ENCODE results near the gene RAB24.
"Not testable (repeated sequence)": the region's sequence is repeated elsewhere in the genome, so short reads cannot be mapped to it uniquely, and the experiment has no call there.

The RAB24 gene

DNA sequence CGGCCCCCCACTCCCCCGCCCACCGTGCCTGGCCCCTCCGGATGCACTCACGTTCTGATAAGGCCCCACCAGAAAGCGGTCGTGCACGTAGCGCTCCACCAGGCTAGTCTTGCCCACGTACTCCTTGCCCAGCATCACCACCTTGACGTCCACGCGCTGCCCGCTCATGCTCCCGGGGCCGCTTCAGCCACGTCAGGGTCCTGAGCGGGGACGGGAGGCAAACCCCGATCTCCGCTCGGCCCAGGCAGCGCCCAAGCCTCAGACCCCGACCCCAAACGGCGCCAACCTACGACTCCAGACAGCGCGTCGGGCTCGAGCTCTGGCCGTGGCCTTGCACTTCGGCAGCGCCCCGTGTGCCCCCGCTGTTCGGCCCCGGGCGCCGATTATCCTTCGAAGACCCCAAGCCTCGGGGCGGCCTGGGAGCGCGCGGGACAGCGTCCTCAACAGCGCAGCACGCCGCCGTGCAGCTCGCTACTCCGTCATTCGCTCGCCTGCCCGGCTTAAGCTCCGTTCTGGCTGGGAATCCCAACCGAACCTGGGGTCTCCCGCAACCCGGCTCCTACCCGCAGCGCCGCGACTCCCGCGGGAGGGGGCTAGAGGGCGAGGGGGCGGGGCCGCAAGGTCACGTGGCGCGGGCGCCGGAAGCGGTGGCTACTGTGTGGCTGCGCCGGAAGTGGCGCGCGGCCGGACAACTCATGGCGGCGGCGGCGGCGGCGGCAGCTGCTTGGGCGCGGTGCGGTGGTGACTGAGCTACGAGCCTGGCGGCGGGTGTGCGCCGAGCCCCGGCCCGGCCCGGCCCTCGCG lies at the start of gene RAB24, which contains the start of gene PRELID1:
Gene RAB24, minus strand, starts transcription at position 599 of the 804 bp plus-strand sequence. Its CDS starts 431 bp downstream, at position 168.
Gene PRELID1, plus strand, starts transcription at position 679 of the 804 bp plus-strand sequence. CDS start 187 bp downstream, outside the sequence.
- peak; percentile 81 for DNase-seq

DNA sequence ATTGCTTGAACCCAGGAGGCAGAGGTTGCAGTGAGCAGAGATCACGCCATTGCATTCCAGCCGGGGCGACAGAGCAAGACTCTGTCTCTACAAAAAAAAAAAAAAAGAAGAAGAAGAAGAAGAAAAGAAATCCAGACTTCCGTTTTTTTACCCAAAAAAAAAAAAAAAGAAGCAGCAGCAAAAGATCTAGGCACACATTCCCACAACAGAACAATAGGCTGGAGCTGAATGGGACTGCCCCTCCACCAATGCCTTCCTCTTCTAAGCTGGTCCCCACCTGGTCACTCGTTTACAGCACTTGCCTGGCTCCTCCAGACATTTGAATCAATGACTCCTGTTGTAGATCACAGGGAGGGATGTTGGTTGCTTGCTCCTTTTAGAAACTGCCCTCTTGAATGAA lies 49.6 kb upstream of the RAB24 start:
- no peak for DNase-seq

DNA sequence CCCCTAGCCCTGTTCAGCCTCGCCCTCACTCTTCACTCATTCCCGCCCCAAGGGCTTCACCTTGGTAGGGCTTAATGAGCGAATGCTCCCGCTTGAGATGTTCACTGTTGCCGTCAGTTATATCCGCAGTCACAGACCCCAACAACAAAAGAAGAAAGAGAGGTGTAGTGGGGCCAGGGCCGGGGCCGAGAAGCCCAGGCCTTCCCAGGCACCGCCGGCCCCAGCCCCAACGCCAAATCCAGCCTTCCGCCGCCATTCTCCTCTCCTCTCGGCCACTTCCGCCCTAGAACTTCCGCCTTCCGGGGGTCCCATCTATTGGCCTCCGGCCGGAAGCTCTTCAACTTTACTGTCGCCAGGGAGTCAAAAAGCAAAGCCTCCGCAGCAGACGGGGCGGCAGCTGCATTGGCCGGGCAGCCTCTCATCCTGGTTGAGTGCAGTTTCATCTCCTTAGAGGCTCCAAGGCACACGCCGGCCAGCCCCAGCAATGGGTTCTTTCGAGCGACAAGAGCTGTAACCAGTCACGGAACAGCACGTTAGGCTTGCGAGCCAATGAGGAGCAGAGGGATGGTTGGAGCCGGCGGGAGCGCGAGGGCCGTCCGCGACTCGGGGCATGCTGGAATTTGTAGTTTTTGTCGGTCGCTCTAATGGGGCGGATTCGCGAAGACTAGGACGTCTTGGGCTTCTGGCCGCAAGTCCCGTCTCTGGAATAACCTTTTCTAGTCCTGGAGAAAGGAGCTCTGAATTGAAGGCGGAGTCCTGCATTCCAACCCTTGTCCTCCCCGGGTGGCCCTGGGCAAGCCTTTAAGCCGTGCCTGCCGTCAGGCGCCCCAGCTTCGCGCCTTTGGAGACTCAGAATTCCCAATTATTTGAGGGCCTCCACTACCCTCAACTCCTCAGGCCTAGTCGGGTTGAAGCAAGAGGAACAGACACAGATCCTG lies 48.1 kb upstream of the RAB24 start, which contains the start of gene LMAN2:
Gene LMAN2, minus strand, starts transcription at position 277 of the 938 bp plus-strand sequence. Its CDS starts 21 bp downstream, at position 256.
- peak; percentile 95 for DNase-seq

DNA sequence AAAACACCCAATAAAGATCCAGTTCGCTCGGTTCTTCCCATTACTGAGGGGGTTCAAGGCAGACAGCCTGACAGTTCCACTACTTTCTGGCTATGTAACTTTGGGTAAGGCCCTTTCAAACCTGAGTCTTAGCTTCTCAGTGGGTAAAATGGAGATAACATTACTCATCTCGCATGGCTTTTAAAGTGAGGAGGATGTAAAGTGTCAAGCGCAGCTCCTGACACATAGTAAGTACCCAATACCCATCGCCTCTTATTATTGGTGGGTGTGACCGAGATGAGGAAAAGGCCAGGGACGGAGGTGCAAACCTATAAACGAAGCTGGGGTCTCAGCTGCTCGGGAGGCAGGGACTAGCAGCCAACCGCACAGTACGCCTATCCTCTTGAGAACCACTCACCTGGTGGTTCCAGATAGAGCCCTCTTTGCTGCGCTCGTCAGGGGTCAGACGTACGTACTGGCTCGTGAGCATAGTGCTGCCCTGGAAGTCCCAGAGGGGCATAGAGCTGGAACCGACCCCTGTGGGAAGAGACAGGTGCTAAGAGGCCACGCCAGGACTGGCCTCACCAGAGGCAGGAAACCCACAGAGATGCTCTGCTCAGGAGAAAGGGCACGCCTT lies 47.4 kb upstream of the RAB24 start:
- no peak for DNase-seq

DNA sequence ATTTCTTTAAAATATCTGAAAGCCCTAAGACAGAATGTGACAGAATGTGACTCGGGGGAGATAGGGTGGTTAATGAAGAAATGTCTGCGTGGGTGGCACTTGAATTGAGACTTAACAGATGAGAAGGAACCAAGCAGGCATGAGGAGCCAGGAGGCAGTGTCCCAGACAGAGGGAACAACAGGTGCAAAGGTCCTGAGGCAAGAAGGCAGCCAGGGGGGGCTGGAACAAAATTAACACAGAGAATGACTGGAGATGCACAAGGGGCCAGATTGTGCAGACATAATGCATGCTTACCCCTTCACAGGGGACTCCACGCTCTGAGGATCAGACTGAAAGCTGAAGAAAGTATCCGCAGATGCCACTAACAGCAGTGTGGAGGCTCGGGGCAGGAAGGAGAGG lies 46.2 kb upstream of the RAB24 start:
- no peak for DNase-seq

DNA sequence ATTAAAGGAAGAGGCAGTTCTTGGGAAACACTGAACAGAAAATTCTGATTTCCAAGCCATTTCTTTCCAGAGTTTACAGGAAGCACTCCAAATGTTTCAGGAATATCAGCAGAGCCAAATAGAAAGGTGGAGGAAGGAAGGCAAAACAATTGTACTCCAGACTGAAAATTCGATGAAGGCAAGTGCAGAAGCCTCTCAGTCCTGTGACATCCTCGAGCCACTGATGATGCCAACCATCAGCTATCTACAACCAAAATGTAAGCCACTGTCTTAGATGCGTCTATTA lies 45.8 kb upstream of the RAB24 start:
- no peak for DNase-seq

DNA sequence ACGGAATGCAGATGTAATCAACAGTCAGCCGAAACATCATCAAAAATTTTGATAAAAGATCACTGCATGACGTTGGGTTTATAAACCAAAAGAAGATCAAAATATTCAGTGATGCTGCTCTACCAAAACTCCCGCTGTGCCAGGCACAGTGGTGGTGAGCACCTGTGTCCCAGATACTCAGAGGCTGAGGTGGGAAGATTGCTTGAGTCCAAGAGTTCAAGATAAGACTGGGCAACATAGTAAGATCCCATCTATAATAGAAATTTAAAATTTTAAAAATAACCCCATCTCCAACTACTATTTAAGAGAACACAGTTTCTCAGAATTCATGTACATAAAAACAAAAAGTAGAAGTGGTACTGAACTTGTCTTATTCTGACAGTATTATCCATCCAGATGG lies 44.2 kb upstream of the RAB24 start:
- no peak for DNase-seq

DNA sequence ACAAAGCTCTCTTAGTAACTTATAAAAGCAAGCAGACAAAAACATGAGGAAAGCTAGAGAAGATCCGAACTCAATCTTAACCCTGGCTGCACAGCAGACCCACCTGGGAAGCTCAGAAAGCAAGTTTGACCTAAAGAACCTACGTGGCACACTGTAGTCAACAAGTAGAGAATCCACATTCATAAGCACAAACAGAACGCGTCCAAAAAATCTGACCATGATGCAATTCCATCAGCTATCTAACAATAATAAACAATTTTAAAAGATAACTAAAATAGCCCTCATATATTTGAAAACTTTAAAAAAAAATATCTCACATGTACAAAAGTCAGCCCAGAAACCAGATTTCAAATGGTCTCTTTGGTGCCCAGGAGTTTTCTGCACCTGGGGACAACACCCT lies 43.3 kb upstream of the RAB24 start:
- DNase-seq = no peak

DNA sequence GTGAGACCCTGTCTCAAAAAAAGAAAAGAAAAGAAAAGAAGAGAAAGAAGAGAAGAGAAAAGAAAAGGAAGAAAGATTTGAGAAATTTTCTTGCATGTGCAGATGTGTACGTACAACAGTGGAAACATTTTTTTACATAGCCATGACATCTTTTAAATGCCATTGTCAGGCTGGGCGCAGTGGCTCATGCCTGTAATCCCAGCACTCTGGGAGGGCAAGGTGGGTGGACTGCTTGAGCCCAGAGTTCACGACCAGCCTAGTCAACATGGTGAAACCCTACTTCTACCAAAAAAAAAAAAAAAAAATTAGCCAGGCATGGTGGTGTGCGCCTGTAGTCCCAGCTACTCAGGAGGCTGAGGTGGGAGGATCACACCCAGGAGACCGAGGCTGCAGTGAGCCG lies 41.4 kb upstream of the RAB24 start:
- no peak for DNase-seq

DNA sequence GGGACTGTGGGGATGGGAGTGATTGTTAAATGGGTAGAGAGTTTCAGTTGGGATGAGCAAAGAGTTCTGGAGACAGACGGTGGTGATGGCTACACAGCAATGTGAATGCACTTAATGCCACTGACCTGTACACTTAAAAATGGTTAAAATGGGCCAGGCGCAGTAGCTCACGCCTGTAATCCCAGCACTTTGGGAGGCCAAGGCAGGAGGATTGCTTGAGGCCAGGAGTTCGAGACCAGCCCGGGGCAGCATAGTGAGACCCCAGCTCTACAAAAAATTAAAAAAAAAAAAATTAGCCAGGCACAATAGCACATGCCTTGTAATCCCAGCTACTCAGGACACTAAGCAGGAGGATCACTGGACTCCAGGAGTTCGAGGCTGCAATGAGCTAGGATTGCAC lies 40.3 kb upstream of the RAB24 start:
- DNase-seq = no peak

DNA sequence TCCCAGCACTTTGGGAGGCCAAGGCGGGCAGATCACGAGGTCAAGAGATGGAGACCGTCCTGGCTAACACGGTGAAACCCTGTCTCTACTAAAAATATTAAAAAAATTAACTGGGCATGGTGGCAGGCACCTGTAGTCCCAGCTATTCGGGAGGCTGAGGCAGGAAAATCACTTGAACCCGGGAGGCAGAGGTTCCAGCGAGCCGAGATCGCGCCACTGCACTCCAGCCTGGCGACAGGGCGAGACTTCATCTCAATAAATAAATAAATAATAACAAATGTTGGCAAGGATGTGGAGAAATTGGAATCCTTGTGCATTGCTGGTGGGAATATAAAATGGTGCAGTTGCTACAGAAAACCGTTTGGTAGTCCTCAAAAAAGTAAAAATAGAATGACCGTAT lies 39.5 kb upstream of the RAB24 start:
- not testable (repeated sequence) for DNase-seq

DNA sequence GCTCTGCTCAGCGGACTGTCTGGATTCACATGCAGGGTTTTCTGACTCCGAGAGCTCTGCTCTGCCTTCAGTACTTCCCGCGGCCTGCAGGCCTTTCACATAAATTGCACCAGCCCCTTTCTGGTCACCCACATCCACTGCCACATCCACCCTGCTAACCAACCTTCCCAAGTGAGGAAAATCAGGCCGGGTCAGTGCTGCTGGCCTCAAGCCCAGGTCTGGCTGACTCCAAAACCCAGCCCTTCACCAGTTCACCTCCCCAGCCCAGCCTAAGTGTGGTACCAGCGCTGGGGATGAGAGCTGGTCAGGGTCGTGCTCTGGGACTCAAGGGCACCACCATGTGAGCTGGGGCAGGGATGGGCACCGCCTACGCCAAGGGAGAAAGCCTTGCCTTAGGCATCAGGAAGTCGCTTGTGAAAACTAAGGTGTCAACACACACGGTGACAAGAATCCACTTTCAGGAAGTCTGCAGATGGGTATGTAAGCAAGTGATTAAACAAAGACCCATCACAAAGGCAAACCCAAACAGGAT lies 35.7 kb upstream of the RAB24 start:
- no peak for DNase-seq

DNA sequence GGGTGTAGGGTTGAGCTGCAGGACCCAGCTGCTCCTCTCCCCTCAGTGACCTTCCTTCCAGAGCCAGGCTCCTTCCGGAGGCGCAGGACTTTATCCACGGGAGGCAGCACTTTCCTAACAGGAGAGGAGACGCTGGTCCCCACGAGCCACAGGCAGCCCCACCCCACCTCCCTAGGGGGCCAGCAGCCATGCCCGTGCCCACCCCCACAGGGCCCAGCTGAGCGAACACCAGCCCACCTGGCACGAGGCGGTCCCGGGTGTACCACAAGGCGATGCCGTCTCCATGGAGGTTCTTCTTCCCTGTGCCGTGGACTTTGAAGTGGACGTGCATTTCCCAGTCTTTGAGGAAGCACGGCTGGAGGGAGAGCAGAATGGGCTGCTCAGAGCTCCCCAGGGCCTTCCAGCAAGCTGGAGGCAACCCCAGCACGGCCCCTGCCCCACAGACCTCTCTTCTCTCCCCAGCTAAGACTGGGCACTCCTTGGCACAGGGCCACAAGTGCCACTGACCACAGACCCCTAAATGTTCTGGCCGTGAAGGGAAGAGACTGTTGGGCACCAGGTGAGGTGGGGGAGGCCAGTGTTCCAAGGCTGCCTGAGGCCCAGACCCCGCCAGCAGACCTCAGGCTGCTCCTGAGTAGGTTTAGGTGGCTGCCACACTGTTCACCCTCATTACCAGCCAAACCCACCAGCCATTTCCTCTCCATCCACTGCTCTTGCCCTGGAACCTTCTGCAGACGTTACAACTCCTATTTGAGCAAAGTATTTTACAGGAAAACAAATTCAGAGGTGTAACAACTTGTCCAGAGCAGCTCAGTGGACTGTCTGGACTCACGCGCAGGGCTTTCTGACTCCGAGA lies 35.0 kb upstream of the RAB24 start:
- DNase-seq = no peak

DNA sequence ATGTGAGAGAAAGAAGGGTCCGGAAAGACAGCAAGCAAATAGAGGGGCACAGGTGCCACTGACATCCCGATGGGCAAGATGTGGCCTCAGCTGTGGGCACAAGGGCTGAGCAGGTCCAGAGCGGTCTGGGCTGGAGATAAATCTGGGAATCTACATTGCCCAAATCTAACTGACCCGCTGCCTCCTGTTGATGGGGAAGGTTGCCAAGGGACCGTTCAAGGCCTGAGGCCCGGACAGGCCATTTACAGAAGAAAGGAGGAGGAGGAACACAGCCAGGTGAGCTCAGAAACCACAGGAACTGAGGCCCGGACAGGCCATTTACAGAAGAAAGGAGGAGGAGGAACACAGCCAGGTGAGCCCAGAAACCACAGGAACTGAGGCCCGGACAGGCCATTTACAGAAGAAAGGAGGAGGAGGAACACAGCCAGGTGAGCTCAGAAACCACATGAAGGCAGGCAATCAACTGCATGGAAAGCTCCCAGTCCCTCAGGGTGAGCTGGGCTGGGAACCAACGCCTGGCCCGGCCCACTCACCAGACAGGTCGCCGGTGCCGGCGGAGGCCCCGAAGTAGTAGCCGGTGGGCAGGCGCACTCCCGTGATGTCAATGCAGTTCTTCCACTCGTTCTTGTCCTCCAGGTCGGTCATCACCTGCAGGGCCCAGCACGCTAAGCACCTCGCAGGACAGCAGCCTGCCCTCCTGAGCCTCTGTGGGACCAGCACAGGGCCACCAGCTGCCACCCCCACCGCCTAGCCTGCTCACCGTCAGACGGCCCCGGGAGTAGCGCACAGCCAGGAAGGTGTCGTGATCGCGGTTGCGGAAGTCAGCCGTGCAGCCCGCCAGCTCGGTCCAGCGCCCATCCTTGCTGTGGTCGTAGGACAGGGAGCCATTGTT lies 33.3 kb upstream of the RAB24 start:
- no peak for DNase-seq

DNA sequence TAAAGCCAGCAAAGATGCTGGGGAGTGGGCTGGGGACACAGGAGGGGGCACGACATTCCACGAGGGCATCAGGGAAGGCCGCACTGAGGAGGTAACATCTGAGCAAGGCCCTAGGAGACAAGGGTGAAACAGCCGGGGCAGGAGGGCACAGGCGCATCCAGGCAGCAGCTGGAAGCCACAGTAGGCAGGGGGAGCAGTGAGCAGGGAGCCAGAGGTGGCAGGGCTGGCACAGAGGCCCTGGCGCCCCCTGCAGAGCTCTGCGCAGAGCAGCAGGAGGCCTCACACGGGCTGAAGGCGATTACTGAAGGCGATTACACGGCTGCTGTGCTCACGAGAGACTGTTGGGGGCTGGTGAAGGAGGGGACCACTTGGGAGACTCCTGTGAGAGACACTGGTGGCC lies 32.6 kb upstream of the RAB24 start:
- no peak for DNase-seq

DNA sequence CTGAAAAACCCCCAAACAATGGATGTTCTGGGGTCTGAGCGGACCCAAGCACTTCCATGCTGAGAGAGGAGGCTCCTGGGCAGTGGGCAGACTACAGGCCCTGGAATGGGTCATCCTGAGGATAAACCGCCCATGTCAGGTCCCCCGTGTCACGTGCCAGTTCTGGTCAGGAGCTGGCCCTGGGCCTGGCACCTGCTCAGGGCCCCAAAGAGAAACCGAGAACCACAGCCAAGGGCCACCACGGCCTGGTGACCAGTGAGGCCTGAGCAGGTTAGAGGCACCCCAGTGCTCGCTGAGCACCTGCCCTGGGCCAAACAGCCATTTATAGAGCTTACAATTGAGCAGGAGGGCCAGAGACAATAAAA lies 32.2 kb upstream of the RAB24 start:
- no peak for DNase-seq

DNA sequence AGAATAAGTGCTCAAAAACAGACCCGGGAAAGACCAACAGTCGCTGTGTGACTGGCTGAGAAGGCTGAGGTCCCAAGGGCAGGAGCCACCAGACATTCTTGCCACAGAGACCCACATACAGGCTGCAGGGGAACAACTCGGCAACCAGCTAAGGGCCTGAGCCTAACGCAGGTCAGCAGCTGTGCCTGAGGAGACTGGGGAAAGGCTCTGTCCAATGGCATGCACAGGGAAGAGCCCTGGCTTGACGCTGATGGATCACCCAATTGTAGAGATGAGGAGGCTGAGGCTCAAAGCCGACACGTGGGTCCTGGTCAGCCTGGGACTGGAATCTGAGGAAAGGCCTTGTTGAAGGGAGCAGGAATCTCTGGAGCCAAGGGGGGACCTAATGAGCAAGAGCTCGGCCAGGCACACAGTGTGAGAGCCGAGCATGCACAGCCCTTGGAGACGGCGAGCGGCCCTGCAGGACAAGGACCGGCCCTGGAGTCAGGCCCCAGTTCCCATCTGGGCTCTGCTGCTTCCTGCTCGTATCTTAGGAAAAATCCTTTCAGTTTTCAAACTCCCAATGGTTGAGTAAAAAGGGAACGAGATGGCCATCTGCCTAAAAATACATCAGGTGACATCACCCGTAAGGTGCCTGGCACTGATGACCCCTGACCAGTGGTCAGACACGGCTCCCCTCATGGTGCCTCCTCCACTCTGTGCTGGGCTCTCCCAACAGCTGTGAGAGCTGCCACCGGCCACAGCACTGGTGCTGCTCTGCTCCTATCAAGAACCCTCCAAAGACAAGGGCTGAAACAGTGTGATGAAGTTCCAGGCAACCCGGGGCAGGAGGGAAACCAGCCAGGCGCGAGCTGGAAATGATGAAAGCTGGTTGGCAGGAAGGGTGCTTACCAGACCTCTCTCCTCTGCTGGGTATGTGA lies 31.5 kb upstream of the RAB24 start:
- DNase-seq = no peak

DNA sequence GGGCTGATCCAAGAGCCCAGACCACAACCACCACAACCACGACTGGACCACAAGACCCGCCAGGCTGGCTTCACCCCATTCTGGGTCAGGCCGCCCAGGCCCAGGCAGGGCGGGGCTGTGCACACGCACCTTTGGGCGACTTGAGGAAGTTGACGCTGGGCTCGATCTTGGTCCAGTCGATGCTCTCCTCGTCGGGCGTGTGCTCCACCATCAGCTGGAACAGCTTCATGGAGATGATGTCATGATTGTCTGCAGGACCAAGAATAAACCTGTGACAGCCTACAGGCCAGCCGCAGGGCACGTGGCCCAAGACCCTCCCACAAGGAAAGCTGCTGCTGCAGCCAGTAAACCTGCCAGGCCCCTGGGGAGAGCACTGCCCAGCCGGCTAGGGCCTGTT lies 30.6 kb upstream of the RAB24 start:
- no peak for DNase-seq

DNA sequence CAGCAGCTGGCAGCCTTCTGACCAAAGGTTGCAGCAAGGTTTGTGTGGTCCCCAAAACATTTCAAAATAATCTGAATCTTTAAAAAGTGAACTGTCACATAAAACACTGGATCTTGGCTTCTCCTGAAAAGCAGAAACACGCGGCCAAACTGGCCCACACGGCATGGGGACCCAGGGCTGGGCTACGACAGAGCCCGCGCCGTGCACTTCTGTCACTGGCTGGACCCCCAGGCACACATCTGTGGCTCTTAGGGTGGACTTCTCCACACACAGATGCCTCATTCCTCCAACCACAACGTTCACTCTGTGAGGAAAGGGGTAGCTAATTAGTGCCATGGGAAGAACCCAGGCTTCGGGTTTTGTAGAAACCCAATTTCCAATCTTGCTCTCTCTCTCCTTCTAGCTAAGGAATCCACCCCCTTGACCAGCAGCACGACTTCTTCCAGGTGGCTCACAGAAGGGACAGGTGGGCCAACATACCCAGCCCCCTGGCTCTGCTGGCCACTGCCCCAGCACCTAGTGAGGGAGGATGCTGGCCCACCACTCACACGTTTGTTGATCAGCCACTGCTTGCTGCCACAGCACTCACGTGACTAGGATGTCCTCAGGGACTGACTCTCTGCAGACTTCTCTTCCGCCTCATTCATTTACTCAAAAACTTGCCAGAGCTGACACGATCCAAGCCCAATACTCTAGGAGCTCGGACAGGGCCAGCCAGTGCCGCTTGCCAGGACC lies 30.1 kb upstream of the RAB24 start:
- DNase-seq = no peak
